ENCODE data around the gene SPATA13.
"Not testable (repeated sequence)": the region's sequence is repeated elsewhere in the genome, so short reads cannot be mapped to it uniquely, and the experiment has no call there.

Gene SPATA13

DNA sequence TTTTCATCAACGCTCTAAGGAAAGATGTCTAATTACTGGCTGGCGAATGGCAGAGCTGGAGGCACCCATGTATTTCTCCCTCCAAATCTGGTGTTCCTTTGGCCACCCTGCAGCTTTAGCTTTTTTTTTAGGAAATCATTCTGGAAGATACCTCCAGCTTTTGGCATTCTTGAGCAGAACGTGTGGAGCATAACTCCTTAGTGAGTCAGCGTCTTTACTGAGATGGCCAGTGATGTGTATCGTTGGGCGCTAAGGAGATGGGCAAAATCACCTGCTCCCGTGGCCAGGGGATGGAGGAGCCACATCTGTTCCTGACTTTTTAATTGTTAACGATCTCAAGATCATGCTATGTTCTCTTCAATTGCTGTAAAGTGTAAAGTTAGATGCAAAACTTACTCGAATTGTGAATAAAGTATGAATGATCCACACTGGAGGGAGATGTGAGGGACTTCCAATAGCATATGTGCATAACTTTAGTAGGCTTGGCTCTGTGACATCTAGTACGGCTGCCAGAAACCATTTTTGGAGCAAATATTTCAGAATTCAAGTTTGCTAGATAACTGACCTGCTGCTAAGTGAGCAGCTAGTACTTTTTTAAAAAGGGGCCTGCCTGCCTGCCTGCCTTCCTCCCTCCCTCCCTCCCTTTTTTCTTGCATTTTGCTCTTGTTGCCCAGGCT lies 124.5 kb downstream of the SPATA13 start:
- no peak for DNase-seq

DNA sequence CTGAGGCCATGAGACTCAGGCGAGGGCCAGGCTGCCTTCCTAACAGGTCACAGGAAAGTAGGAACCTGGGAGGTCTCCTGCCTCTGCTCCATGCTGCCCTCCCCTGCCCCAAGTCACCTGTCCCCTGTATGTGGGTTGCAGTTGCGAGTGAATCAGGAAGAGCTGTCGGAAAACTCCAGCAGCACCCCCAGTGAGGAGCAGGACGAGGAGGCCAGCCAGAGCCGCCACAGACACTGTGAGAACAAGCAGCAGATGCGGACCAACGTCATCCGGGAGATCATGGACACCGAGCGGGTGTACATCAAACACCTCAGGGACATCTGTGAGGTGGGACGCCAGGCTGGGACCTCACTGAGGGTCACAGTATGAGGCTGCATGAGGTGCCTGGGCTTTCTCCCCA lies 126.1 kb downstream of the SPATA13 start:
- DNase-seq: no peak

DNA sequence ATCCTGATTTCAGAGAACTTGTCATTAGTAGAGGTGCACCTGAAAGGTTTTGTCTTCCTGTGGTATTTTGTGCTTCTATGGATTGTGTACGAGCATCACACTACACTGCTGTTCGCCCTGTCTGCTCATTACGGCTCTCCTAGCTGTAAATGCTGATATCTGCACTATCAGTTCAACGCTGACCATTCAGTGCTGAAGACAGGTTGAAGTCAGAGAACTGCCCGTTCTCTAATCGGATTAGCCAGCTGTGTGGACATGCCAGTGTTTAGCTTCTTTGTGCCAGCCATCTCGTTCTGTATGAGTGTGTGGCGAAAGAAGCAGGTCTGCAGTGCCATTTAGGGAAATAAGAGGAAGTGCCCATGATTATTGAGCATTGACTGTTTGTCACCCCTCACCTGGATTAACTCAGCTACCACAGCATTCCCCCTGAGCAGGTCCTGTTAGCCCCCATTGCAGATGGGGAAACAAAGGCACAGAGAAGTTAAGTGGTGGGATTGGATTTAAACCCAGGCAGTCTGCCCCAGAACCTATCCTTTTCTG lies 127.3 kb downstream of the SPATA13 start:
- DNase-seq: no peak

DNA sequence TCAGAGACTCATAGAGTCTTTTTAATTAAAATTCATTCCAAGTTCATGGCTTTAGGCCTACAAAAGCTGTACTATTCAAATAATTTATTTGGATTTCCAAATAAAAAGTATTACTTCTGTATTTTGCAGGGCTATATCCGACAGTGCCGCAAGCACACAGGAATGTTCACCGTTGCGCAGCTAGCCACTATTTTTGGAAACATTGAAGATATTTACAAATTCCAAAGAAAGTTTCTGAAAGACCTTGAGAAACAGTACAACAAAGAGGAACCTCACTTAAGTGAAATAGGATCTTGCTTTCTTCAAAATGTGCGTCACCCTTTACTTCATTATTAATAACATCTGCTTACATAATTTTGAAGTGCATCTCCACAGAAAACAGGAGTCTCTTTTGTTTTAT lies 128.3 kb downstream of the SPATA13 start:
- DNase-seq: no peak

DNA sequence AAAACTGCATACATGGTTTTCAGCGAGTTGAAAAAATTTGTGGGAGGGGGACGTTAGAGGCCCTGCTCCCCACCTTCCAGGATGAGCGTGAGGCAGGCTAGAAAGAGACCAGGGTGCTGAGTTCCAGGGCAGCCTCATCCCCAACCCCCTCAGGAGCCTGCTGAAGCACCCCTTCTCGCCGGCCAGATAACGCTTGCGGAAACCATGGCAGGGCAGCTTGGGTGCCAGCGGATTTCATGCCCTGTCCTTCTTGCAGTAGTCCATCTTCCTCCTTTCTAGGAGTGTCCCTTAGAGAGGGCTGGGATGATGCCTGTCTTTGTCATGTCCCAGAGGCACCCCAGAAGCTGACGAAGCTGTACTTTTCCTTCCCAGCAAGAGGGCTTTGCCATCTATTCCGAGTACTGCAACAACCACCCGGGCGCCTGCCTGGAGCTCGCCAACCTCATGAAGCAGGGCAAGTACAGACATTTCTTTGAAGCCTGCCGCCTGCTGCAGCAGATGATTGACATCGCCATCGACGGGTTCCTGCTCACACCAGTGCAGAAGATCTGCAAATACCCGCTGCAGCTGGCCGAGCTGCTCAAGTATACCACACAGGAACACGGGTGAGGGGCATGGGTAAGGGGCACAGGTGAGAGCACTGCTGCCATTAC lies 129.9 kb downstream of the SPATA13 start:
- DNase-seq: no peak

DNA sequence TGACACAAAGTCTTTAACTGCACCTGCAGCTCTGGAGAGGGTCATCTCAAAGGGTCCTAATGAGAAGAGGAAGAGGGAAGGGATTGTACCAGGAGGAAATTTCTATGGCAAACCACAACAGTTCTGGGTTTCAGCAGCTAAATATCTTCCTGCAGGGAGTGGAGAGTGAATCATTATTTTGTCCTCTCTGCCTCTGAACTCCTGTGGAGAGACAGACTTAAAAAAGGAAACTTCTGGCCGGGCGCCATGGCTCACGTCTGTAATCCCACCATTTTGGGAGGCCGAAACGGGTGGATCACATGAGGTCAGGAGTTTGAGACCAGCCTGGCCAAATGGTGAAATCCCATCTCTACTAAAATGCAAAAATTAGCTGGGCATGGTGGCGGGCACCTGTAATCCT lies 132.0 kb downstream of the SPATA13 start:
- no peak for DNase-seq

DNA sequence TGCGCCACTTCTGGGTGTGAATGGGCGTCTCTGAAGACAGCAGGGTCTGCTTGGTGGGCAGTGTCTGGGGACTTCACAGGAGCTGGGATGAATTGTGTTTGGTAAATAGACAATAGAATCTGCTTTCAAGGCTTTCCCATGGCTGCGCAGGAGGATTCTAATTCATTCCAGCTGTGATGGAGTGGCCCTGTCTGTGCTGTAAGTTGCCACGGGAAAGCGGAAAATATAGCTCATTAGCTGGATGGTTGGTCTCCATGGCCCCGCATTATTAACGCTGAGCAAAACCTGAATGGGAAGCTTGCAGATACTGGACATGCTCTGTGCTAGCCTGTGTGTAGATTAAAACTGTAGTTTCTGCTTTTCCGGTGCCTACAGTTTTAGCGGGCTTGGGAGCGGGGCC lies 133.2 kb downstream of the SPATA13 start:
- DNase-seq: no peak

DNA sequence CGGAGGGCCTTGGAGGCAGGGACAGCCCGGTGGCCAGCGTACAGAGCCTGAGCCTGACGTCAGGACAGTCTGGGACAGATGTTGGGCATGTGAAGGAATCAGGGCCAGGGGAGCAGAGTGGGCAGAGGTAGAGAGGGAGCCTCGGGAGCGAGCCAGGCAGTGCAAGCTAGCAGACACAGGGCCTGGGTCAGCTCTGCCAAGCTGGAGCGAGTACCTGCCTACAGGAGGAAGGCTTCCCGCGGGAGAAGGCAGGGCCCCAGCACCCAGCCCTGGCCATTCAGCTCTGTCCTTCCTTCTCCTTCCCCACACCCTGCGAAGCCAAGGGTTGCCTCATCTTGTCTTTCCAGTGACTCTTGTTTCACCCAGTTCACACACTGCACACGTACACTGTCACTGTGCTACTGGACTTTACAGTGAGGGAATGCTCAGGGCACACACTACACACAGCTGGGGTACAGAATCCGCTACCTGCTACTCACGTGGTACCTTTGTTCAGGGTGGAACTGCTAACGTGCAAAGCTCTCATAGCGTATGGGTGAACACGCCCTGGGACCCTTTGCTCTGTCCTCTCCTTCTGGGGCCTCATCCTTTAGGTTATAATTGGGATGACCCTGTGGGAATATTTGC lies 139.1 kb downstream of the SPATA13 start:
- DNase-seq: no peak

DNA sequence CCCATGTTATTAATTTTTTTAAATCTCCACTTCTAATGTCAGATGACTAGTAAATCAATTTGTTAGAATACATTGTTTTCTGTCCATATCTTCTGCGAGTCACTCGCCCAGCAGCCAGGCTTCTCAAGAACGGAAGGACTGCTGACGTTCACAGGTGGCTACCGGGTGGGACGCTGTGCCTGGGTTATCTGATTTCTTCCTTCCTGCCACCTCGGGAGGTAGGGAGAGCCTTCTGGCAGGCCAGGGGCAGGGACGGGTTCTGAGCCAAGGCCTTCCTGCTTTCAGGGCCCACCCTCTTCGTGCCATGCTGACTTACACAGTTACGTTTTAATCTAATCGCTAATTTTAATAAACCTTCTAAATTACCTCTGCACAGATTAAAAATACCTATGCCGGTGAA lies 140.9 kb downstream of the SPATA13 start:
- no peak for DNase-seq

DNA sequence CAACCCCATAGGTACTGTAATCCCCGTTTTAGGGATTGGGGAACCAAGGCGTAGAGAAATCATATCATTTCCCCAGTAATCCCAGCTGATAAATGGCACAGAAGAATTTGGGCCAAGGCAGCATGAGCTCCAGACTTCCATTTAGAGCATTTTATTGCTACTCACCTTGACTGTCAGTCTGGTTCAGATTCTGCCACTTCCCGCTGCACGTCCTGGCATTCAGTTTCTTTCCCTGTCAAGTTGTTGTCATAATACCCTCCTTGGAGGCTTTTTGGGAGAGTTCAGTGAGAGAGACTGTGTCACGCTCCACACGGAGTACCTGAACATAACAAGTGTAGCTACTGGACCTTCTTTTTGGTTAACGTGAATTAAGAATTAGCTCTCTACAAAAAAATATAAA lies 141.4 kb downstream of the SPATA13 start:
- DNase-seq: no peak

DNA sequence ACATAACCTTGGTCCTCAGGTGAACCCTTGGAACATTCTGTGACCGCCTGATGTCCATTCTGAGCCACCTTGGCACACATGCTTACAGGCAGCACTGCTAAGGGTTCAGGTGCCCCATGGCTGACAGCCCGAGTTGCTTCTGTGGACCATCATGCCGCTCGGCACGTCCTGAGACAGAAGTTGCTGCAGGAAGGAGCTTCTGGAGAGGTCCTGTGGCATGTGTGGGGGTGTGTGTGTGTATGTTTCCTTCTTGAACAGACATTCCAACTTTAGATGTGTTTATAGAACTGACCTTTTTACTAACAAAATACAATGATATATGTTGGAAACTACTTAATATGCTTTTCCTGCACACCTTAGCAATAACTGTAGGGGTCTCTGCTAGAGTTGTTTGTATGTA lies 144.1 kb downstream of the SPATA13 start:
- no peak for DNase-seq

DNA sequence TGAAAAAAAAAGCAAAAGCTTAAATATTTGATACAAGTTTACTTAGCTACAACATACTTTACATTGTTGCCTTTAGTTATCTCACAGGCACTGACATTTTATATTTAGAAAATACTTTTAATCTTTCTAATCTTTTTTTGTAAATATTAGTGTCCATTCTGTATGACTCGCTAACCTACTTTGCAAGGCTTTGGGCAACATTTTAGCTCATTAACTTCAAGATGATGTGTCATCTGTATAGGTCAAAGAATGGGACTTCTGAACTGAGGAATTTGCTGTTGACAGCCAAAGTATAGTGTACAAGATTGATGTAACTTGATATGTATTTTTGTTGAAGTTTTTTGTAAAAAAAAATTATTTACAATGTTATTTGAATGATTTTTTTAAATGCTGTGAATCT lies 146.1 kb downstream of the SPATA13 start:
- DNase-seq: no peak

DNA sequence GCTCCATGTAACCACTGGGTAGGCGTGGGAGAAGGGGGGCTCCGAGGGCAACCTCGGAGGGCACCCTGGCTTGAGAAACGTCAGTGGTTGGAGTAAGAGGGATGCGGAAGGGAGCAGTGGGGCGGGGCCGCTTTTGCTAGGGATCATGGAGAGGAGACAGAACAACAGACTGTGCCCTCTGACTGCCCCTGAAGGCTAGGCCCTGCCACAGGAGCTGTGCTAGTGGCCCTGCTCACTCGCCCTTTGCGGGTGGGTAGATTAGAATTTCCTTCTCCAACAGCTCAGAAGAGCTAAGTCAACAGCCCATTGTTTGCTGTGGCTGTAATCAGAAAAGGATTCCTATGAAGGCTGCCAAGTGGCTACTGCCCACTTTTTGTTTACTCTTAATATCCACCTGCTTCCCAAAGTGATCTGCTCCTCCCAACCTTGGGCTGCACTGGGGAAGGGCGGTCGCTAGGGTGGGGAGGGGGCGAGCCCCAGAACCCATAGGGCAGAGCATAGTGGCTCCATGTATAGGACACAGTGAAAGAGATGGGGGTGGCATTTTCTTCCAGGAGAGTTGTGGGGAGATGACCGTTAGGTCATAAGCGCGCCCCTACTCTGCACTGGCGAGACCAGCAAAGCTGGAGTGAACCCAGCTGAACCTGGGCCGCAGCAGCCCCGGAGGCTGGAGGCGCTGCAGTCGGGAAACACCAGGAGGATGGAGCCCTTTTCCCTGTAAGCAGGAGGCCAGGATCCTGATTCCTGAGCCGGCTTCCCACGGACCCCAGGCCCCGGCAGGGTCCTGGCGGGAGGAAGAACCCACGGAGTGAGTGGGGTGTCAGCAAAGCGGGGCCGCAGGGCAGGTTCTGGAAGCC lies 146.9 kb downstream of the SPATA13 start:
- no peak for DNase-seq

DNA sequence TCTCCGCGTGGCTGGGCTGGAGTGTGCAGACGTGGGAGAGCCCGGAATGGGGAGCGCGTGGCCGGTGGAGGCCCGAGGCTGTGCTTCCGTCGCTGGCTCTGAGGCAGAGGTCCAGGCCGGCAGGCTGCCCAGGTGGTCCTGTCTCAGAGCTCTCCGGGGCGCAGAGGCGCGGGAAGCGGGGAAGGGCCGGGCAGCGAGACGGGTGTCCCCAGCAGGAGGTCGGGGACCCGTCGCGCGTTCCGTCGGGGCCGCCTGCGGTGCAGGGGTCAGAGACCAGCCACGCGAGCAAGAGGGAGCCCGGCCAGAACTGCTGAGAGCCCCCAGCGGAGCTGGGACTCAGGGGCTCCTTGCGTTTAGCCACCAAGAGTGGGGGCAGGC lies 147.5 kb downstream of the SPATA13 start:
- no peak for DNase-seq

DNA sequence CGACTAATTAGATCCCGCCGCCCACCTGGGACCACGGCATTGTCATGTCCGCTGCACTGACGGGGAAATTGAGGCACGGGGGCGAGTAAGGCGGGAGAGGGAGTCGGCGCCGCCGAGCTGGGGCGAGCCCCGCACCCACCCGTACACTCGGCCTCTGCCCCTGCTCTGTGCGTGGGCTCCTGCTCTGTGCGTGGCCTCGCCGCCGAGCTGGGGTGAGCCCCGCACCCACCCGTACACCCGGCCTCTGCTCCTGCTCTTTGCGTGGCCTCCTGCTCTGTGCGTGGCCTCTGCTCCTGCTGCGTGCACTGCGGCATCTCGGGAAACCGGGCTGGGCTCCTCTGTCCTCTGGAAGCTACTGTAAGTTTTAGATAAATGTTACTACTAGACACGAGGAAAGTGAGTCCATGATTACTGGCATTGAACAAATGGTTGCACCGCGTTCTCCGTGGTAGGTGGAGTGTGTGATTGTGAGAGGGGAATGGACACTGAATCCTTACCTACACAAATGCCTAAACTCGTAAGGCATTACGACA lies 148.0 kb downstream of the SPATA13 start:
- DNase-seq: no peak

DNA sequence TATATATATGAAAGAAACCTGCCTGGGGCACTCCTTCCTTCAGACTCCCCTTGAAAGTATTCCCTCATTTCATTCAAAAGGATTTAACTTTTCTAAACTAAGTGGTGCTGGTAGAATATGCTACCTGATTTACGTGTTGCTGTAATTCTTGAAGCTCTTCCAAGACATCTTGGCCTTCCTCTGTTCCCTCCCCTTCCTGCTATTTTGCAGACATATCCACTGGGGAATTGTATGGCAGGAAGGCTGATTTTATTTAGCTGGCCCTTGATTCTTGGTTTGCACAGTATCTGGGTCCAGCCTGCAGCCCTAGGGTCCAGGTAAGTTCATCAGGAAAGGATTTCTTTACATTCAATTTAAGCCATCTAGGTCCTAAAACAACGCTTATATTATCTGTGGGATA lies 148.8 kb downstream of the SPATA13 start, which contains the start of gene C1QTNF9:
C1QTNF9 (plus strand) TSS at position 281 of the 400 bp plus-strand sequence. CDS start 6,424 bp downstream, outside the sequence.
- DNase-seq: not testable (repeated sequence)

DNA sequence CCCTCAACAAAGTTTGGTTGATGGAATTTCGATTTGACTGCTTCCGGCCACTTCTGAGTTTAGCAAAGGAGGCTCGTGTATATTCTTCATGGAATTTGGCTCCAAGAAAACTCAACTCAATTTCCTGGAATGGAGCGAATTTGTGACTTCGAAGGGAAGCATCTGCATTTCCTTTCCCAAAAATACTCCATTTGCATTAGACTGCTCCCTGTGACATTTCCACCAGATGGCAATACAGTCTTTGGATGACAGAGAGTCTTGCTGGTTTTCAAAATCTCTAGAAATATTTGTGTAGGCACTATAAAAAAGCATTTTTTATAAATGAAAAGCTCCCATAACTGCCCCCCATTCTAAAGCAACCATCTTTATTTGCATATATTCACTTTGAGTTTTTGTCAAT lies 152.9 kb downstream of the SPATA13 start:
- no peak for DNase-seq

DNA sequence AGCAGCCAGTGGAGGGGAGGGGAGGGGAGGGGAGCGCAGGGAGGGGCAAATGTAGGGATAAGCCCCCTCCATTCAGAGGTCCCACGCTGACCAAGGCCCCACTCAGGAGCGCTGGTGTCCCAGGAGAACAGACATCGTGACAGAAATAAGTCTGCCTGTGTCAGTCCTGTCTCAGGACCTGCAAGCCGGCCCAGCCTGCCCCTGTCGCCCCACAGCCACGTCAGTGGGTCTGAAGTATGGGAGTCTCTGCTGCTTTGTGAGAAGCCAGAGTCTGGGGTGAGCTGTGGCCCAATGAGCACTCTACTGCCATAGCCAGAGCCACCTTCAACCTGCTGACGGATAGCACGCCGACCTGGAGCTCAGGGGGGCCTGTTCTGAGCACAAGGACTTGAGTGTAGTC lies 157.3 kb downstream of the SPATA13 start:
- DNase-seq: not testable (repeated sequence)

DNA sequence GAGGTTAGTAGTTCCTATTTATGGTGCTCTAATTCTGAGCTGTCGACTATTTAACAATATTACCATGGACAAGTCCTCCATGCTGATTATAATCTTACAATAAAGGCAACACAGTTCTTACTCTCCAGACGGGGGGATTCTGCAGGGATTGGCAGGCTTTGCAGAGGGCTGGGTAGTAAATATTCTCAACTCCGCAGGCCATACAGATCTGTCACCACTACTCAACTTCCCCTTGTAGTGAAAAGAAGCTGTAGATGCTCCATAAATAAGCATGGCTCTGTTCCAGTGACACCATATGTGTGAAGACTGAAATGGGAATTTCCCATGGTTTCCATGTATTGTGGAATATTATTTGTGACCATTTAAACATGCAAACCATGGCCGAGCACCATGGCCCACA lies 158.4 kb downstream of the SPATA13 start:
- DNase-seq: not testable (repeated sequence)

DNA sequence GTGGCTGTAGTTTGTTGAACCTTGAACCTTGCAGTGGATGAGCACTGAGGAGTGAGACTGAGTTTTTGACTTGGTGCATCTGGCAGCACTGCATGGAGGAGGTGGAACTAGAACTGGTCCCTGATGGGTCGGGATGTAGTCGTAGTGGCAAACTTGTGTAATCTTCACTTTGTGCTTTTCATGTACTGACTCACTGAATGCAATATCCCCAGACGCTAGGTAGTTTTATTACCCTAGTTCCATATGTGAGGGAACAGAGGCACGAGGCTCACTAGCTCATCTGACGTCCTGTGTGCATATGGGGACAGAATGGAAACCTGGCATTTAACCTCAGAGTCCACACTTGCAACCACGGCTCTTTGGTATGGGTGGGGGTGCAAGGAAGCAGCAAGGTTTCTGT lies 159.1 kb downstream of the SPATA13 start:
- DNase-seq: not testable (repeated sequence)

DNA sequence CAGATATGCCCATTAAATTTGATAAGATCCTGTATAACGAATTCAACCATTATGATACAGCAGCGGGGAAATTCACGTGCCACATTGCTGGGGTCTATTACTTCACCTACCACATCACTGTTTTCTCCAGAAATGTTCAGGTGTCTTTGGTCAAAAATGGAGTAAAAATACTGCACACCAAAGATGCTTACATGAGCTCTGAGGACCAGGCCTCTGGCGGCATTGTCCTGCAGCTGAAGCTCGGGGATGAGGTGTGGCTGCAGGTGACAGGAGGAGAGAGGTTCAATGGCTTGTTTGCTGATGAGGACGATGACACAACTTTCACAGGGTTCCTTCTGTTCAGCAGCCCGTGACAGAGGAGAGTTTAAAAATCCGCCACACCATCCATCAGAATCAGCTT lies 160.9 kb downstream of the SPATA13 start:
- DNase-seq: not testable (repeated sequence)

DNA sequence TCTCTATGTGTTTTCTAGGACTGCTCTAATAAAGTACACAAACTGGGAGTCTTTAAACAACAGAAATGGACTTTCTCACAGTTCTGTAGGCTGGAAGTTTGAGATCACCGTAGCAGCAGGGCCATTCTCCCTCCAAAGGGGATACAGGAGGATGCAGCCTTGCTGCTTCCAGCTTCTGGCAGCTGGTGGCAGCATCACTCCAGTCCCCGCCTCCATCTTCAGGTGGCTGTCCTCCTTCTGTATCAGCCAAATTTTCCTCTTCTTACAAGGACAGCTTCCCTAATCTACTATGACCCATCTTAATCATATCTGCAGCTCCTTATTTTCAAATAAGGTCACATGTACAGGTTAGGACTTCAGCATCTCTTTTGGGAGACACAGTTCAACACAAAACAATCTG lies 161.9 kb downstream of the SPATA13 start:
- DNase-seq: not testable (repeated sequence)

Measured in activated naive CD4-positive, alpha-beta T cell treated with Interleukin-2 at 50 U/mL for 16 hours (primary cell).